ENCODE data around the gene APOL1.
"Not testable (repeated sequence)": the region's sequence is repeated elsewhere in the genome, so short reads cannot be mapped to it uniquely, and the experiment has no call there.

Gene APOL1

DNA sequence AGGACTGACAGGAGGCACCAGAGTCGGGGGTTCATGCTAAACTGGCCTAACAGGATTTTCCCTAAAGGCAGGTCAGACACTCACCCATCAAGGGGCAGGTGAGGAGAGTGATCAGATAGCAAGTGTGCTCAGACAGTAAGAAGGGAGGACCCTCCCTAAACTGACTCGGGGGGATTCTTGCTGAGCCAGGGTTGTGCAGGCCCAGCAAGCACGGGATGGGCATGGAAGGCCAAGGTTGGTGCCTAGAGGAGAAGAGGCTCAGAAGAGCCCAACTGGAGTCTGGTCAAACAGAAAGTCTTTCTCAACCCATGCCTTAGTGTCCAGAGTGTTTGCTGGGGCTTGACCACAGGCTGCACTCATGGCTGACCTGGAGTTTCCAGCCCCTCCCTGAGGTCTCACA lies 6.2 kb upstream of the APOL1 start:
- DNase-seq: no peak

DNA sequence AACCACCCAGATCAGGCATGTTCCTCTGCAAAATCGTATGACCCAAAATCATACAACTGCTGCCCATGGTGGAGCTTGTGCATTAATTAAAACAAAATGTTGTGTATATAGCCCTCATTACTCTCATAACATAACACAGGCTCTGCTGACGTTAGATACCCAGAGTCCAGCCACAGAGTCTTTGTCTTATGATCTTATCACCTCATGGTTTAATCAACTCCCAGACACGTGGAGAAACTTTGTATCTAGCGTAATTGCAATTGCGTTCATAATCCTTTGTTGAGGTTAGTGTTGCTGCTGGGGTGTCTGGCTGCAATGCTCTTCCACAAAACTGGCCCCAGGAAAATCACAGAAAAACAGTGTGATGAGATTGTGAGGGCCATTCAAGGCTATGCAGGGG lies 5.0 kb upstream of the APOL1 start:
- DNase-seq: no peak

DNA sequence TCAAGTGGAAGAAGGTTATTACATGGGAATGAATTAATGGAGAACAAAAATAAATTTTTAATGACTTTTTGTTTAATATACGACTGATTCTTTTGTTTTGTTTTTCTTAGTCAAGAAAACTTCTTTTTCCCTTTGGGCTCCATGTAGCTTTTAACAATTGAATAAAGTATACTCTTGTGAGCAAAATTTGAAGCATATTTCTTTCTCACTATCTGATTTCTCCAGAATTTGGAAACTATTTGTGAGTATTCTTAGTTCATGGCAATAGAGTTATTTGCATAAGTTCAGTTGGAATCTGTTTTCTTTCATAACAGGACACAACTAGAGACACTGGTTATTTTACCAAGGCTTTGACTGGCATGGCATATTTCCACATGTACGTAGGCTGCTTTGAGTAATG lies 3.8 kb upstream of the APOL1 start:
- no peak for DNase-seq

DNA sequence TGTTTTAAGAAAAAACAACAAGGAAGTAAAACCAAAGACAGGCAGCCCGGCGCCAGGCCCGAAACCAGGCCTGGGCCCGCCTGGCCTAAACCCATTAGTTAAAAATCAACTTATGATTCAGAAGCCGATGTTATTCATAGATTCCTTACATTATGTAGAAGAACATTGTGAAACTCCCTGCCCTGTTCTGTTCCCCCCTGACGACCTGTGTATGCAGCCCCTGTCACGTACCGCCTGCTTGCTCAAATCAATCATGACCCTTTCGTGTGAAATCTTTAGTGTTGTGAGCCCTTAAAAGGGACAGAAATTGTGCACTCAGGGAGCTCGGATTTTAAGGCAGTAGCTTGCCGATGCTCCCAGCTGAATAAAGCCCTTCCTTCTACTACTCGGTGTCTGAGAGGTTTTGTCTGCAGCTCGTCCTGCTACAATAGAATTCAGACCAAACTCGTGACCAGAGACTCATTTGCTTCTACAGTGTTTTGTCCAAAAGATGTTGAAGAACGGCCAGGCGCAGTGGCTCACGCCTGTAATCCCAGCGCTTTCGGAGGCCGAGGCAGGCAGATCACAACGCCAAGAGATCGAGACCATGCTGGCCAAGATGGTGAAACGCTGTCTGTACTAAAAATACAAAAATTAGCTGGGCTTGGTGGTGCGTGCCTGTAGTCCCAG lies 2.5 kb upstream of the APOL1 start:
- DNase-seq: not testable (repeated sequence)

DNA sequence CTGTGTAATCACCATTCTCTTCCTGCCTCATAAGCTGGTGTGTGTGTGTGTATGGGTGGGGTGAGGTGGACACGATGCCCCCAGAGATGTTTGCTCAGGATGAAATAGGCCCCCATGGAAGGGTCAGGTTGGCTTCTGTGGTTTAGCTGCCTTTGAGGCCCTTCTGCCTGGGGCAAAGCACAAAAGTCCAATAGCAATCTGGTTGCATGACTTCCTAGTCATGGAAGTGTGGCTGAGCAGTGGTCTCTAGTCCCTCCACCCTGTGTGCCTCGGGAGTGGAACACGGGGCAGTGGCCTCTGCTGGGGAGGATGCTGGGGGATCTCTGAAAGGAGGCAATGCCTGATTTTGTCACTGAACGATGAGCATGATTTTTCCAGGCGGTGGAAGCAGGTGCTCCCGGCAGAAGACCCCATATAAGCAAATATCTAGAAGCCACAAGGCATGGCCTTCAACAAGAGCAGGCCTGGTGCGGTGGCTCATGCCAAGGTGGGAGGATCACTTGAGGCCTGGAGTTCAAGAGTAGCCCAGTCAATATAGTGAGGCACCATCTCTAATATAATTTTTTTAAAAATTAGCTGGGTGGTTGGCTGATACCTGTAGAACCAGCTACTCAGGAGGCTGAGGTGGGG lies 839 bp upstream of the APOL1 start:
- not testable (repeated sequence) for DNase-seq

DNA sequence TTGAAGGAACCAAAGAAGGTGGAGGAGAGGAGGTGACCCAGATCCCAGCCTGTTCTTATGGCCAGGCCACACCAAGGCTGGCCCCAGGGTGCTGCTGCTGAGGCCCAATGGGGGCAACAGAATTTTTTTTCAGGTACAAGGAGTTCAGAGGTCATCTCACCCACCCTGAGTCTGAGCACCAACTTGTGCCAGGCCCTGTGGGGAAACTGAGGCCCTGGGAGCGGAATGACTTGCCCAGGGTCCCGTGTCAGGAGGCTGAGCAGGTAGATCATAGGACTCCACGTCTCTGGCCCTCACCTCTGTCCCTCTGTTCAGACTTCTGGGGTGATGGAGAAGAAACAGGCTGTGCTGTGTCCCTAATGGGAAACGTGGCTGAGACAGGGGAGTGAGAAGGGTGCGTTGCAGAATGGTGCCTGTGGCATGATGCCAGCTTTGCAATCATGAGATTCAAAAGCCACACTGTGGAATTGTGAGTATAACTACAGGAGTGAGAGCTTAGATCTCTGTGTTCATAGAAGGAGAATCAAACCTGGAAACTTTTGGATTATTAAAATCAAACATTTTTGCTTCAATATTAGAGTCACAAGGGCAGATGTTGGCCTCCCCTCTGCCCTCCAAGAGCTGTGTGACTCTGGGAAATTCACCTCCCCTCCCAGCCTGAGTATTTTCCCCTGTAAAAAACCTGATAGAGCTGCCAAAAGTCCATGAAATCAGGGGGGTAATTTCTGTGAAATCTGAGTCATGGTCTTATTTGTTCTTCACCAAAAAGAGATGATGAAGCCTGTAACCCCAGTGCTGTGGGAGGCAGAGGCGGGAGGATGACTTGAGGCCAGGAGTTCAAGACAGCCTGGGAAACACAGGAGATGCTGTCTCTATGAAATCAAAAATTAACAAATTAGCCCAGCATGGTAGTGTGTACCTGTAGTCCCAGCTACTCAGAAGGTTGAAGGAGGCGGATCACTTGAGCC lies 874 bp downstream of the APOL1 start:
- DNase-seq: no peak

DNA sequence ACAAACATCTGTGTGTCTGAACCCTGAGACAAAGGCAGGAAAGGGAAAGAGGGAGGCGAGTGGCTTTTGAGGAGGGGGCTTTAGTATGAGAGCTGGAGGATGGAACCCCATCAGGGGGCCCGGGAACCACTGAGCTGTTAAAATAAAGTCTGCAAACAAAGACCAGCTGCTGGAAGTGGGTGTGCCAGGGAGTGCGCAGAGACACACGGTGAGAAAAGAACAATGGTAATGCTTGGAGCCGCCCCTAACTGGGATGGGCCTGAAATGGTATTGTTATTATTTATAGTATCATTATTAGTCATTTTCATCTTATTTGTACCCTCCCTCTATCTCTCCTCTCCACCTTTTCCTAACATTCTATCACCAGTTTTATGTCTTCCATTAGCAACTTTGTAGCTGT lies 2.6 kb downstream of the APOL1 start:
- not testable (repeated sequence) for DNase-seq

DNA sequence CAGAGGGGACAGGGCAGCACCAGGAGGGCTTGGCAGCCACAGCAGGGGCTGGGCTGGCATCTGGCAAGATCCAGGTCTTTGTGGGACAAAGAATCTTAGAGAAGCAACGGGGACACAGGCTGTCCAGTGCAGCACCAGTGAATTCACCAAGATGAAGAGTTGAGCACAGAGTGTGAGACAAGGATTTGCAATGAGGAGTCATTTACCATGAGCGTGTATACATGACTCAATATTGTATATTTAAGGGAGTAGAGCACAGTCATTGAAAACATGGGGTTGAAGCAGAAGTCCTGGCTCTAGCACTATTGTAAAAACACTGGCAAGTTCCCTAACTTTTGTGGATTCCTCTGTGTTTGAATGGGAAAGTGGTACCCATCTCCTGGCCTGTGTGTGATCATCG lies 3.5 kb downstream of the APOL1 start:
- DNase-seq: no peak

DNA sequence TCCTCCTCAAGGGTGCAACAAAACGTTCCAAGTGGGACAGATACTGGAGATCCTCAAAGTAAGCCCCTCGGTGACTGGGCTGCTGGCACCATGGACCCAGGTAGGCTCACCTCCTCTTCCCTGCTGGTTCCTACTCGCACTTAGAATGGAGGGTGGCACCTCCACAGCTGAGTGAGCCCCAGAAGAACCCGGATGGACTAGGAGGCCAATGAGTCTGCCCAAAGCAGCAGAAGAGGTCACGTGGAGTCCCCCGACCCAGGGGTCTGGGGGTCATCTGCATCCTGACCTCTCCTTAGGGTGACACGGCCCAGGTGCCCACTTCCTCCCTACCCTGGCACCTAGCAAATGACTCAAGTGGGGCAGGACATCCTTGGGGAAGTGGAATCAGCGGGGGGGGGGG lies 4.4 kb downstream of the APOL1 start:
- no peak for DNase-seq

DNA sequence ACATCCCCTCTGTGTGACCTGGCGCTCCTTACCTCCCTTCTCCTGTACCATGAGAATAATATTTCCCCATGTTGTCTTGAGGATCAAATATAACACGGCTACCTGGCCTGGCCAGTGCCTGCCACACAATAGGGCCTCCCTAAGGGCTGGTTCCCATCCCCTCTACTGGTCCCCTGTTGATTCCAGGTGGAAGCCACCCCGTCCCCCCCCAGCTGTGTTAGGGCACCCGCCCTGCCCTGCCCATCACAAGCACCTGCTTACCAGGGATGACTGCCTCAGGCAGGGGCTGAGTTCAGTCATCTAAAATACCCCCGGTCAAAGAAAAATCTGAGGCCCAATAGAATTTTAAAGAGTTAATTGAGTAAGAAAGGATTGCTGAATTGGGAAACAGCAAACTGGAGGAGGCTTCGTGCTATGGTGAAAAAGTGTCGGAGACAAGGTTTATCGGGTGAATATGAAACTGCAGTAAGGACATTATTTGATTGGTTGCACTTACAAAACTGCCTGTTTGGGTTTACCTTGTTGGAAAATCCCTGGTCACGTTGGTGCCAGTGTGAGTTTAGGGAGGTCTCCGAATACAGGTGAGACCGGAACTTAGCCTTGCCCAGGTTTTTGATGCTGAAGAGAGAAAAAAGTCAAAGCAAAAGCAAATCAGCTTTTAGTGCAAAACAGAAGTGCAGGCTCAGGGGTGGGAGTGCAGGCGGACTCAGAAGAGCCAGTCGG lies 5.2 kb downstream of the APOL1 start:
- no peak for DNase-seq

DNA sequence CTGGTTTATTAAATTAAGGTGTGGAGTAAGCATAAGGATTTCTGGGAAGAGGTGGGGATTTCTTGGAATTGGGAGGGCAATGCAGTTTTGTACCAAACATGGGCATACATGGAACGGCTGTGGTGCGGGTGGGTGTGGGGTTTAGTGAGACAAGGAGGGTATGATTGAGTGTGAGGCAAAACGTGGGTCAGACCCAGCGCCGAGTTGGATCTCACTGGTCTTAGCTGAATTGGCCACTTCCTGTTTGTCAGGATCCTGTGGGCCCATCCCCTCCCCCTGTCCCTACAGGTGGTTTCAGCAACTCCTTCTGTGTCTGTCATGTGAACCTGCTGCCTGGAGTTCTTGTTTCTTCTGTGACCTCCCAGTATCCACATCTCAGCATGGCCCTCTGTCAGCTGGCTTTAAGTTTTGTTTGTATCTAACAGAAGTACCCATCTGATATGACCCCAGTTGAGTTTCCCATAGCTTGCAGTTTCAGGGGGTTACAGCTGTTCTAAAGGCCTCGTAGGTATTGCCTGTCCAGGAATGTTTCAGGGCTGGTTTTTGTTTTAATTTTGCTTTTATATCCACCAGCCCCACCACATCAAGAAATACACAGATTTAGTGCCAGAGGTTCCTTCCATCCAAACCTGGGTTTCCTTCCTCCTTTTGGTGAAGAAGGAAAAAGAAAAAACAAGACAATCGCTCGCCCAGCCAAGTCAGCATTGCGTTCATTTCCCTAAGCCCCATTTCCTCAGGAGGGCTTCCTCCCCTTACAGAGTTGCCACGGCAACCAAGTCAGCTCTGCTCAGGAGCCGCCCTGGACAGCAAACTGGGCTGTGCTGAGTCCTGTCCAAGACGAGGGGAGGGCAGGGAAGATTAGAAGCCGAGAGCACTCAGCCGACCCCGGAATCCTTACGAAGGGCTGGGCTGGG lies 6.0 kb downstream of the APOL1 start:
- no peak for DNase-seq

DNA sequence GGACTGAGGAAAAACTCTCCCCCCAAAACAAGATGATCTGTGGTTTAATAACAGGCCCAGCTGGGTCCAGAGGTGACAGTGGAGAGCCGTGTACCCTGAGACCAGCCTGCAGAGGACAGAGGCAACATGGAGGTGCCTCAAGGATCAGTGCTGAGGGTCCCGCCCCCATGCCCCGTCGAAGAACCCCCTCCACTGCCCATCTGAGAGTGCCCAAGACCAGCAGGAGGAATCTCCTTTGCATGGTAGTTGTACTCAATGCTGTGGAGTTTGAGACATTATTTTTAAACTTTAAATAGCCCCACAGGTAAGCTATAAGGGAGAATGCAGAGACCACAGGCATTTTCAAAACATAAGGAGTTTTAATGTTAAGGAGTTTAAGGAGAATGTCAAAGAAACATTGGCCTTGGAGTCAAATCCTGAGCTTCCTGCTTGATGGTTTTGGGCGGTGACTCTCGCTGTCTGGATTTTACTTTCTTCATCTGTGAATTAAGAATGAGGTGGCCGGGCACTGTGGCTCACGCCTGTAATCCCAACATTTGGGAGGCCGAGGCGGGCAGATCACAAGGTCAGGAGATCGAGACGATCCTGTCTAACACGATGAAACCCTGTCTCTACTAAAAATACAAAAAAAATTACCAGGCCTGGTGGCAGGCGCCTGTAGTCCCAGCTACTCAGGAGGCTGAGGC lies 6.8 kb downstream of the APOL1 start:
- DNase-seq: no peak

DNA sequence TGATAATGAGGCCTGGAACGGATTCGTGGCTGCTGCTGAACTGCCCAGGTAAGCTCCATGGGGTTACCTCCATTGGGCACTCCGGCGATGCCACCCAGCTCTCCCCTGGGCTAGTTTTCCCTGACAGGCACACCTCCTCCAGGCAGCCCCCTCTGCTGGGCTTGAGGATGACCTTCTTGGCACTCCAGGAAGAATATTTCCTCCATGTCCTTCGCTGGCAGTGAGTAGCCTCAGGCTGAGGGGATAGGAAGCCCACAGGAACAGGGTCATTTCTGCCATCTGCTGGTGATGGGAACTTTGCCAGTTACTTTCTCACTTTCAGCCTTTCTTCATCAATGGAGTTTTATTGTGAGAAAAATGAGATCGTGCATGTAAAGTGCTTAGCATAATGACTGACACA lies 8.7 kb downstream of the APOL1 start:
- not testable (repeated sequence) for DNase-seq

DNA sequence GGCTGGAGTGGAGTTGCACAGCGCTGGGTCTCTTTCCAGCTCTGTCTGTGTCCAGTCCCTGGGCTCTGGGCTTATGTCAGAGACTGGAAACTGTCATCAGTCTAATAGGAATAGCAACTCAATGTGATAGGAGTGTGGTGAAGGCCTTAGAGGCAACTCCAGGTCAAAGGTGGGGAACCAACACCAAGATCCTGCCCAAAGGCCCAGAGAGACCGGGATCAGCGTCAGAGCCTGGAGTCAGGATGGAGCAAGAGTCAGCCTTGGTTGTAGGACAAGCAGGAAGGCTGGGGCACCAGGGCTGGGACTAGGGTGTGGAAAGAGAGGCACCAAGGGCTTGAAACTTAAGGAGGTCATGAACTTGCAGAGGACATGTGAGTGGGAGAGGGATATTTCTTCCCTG lies 9.4 kb downstream of the APOL1 start:
- DNase-seq: not testable (repeated sequence)

DNA sequence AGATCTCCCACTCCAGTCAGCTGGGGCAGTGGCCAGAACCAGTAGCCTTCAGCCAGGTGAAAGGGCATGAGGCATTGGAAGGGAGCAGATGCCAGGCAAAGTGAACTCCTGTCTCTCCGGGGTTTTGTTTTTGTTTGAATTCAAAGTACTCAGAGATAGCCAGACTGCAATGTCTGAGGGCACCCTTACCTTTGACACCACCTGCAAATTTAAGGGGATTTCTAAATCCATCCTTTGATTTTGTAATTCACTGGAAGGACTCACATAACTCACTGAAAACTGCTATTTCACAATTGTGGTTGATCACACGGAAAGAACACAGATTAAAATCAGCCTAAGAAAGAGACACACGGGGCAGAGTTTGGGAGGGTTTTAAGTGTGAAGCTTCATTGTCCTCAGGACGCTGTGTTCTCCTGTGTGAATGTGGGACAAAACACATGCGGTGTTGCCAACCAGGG lies 10.3 kb downstream of the APOL1 start:
- DNase-seq: not testable (repeated sequence)

DNA sequence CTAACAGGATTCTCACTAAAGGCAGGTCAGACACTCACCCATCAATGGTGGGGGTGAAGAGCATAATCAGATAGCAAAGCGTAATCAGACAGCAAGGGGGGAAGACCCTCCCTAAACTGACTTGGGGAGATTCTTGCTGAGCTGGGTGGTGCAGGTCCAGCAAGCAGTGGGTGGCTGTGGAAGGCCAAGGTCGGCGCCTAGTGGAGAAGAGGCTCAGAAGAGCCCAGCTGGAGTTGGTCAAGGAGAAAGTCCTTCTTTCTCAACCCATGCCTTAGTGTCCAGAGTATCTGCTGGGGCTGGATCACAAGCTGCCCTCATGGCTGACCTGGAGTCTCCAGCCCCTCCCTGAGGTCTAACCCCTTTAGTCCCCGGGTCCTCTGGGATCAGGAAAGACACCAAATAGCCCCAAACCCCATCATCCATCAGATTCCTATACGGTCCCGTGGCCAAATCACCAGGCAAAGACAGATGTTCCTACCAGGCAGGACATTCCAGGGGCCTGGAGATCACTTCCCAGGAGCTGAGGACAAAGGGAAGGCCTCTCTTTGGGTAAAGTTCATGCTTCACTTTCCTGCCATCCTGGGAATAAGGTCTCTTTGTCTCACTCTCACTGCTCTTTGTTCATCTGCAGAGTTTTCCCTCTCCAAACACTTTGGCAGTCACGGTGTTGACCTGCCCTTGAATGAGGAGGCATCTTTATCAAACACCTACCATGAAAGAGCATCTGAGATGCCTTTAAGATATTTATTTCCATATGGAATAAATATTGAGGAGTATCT lies 11.1 kb downstream of the APOL1 start:
- not testable (repeated sequence) for DNase-seq

DNA sequence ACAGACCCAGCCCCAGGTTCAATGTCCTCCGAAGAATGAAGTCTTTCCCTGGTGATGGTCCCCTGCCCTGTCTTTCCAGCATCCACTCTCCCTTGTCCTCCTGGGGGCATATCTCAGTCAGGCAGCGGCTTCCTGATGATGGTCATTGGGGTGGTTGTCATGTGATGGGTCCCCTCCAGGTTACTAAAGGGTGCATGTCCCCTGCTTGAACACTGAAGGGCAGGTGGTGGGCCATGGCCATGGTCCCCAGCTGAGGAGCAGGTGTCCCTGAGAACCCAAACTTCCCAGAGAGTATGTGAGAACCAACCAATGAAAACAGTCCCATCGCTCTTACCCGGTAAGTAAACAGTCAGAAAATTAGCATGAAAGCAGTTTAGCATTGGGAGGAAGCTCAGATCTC lies 14.1 kb downstream of the APOL1 start:
- DNase-seq: no peak

DNA sequence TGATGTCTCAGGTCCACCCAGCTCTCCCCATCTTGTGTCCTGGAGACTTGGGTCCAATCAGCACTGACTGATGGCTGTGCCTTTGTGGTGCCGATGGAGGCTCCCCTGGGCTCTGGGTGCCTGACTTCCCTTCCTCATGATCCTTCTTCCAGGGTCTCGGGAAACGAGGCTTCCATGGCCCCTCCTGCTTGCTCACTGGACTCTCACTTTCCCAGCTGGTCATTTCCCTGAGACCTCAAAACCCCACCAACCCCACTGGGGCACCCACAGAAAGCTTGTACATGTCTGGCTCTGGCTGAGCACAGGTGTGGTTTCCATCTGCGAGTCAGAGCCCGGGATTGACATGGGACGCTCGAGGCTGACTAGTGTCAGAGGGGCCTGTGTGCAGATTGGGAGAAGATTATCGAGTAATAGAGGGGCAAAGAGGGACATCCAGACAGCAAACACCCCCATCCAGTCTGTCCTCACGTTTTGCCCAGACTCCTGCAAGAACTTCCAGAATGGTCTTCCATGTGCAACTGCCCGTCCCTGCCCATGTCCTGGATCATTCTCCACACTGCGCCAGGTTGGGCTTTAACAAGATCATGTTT lies 15.1 kb downstream of the APOL1 start:
- no peak for DNase-seq

DNA sequence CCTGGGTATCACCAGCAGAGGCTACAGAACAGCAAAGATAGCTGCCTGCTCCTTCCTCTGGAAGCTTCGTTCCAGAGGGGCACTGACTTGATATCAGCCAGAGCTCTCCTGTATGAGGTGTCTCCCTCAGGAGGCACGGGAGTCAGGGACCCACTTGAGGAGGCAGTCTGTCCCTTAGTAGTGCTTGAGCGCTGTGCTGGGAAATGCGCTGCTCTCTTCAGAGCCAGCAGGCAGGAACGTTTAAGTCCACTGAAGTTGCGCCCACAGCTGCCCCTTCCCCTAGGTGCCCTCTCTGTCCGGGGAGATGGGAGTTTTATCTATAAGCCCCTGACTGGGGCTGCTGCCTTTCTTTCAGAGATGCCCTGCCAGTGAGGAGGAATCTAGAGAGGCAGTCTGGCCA lies 18.3 kb downstream of the APOL1 start:
- not testable (repeated sequence) for DNase-seq

DNA sequence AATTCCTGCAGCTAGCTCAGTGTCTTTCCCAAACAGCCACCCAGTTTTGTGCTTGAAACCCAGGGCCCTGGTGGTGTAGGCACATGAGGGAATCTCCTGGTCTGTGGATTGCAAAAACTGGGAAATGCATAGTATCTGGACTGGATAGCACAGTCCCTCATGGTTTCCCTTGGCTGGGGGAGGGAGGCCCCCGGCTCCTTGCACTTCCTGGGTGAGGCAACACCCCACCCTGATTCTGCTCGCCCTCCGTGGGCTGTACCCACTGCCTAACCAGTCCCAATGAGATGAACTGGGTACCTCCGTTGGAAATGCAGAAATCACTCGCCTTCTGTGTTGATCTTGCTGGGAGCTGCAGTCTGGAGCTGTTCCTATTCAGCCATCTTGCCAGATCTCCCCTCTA lies 19.0 kb downstream of the APOL1 start:
- not testable (repeated sequence) for DNase-seq

All from NCI-H1930 (cell line).